Measurements from ENCODE around the gene LGMN.

DNA sequence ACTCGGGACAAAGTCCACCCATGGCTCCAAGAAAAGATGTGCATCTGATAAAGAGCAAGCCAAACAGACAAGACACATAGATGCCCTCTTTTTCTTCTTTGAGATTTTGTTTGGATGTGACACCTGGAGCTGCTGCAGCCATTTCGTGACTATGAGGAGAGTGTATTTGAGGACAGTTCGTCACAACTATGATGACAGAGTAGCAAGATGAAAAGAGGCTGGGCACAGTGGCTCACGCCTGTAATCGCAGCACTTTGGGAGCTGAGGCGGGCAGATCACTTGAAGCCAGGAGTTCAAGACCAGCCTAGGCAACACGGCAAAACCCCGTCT lies 21.5 kb downstream of the LGMN start:
- TF ChIP-seq TAF1 (IDR thresholded peaks at IDR 0.05; ENCODE audit: borderline replicate concordance, insufficient read depth, low read length), result no peak
- TF ChIP-seq POLR2AphosphoS5 (IDR thresholded peaks at IDR 0.05; ENCODE audit: low read depth, low read length), result no peak
- TF ChIP-seq, protein P1, sequence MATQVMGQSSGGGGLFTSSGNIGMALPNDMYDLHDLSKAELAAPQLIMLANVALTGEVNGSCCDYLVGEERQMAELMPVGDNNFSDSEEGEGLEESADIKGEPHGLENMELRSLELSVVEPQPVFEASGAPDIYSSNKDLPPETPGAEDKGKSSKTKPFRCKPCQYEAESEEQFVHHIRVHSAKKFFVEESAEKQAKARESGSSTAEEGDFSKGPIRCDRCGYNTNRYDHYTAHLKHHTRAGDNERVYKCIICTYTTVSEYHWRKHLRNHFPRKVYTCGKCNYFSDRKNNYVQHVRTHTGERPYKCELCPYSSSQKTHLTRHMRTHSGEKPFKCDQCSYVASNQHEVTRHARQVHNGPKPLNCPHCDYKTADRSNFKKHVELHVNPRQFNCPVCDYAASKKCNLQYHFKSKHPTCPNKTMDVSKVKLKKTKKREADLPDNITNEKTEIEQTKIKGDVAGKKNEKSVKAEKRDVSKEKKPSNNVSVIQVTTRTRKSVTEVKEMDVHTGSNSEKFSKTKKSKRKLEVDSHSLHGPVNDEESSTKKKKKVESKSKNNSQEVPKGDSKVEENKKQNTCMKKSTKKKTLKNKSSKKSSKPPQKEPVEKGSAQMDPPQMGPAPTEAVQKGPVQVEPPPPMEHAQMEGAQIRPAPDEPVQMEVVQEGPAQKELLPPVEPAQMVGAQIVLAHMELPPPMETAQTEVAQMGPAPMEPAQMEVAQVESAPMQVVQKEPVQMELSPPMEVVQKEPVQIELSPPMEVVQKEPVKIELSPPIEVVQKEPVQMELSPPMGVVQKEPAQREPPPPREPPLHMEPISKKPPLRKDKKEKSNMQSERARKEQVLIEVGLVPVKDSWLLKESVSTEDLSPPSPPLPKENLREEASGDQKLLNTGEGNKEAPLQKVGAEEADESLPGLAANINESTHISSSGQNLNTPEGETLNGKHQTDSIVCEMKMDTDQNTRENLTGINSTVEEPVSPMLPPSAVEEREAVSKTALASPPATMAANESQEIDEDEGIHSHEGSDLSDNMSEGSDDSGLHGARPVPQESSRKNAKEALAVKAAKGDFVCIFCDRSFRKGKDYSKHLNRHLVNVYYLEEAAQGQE (IDR thresholded peaks at IDR 0.05; ENCODE audit: insufficient read depth in 1 of 2, low read depth in 2 of 2, low read length in 2 of 2), result no peak
- no peak for TF ChIP-seq SIN3A (IDR thresholded peaks at IDR 0.05; ENCODE audit: borderline replicate concordance, insufficient read depth, low read length)

Data from PFSK-1 (cell line).